Prostate gland (tissue), 2 donors: ENCODE measurements around the gene LURAP1L.

Experiments
- POLR2A ChIP-seq: fragments of 450-650 bp; IDR thresholded peaks from one replicate; pipeline ENCODE4 v1.6.1; 2016; ENCODE audit warnings: antibody characterized with exemption, mild to moderate bottlenecking
- POLR2AphosphoS5 ChIP-seq: sonication (generic); formaldehyde crosslinking; IDR thresholded peaks from one replicate; pipeline ENCODE4 v1.6.1; 2017; ENCODE audit warnings: antibody characterized with exemption
- TF ChIP-seq, protein P1 (sequence below), 4 experiments: fragments of 200-600 bp in 2 of 4; fragments of 450-650 bp in 2 of 4; sonication (generic) in 2 of 4; IDR thresholded peaks; 1 replicate in 3 of 4; 2 replicates in 1 of 4; pipeline ENCODE4 v1.5.1; 2016 to 2019; ENCODE audit warnings: antibody characterized with exemption in 4 of 4, mild to moderate bottlenecking in 2 of 4, moderate library complexity in 2 of 4

DNA sequence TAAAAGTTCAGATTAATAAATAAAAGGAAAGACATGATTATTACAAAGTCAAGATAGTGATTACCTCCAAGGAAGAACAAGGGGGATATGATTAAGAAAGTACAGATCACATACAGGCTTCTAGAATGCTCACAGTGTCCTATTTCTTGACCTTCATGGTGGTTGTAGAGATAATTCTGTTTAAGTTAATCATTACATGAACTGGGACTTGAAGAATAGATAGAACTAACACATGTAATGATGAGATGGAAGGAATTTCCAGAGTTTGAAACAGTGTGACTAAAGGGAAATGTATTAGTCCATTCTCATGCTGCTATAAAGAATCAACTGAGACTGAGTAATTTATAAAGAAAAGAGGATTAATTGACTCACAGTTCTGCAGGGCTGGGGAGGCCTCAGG is 72.7 kb downstream of the LURAP1L start:
- TF ChIP-seq POLR2A = no peak
- TF ChIP-seq POLR2AphosphoS5 = no peak
- TF ChIP-seq, protein P1, sequence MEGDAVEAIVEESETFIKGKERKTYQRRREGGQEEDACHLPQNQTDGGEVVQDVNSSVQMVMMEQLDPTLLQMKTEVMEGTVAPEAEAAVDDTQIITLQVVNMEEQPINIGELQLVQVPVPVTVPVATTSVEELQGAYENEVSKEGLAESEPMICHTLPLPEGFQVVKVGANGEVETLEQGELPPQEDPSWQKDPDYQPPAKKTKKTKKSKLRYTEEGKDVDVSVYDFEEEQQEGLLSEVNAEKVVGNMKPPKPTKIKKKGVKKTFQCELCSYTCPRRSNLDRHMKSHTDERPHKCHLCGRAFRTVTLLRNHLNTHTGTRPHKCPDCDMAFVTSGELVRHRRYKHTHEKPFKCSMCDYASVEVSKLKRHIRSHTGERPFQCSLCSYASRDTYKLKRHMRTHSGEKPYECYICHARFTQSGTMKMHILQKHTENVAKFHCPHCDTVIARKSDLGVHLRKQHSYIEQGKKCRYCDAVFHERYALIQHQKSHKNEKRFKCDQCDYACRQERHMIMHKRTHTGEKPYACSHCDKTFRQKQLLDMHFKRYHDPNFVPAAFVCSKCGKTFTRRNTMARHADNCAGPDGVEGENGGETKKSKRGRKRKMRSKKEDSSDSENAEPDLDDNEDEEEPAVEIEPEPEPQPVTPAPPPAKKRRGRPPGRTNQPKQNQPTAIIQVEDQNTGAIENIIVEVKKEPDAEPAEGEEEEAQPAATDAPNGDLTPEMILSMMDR (IDR thresholded peaks at IDR 0.05) = no peak
